ENCODE data around the gene MYO5A.

Gene MYO5A

DNA sequence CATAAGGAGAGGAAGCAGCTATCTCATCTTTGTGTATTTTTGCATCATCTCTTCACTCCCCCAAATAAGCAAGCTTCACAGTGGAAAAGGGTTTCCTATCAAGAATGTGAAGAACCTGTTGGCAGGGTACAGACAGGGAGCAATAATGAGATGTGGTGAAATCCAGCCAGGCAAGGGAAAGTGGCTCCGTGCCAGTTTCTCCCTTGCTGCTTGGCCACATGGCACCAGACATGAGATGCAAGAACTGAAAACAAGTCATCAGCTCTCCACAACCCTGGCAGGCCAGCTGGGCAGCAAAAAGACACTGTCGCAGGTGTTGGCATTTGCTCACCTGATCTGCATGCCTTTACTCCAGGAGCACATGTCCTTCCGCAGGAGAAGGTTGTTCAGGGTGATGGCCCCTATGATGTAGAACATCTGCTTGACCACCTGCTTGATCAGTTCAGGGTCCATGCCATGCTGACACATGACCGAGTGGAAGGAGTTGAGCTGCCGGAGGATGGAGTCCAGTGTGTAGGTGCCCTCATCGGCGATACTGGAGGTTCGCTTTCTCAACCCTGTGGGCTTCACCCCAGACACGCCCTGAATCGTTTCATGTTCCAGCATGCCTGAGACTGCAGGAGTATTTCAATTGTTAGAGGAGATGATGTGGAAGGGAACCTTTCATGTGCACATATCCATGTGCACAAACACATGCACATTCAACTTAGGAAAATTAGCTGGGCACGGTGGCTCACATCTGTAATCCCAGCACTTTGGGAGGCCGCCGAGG is 209.8 kb downstream of the MYO5A start:
- no peak for DNase-seq (ENCODE audit: low read depth, low spot score)
- no peak overlapping the region for H3K4me3 ChIP-seq (ENCODE audit: low read length)

DNA sequence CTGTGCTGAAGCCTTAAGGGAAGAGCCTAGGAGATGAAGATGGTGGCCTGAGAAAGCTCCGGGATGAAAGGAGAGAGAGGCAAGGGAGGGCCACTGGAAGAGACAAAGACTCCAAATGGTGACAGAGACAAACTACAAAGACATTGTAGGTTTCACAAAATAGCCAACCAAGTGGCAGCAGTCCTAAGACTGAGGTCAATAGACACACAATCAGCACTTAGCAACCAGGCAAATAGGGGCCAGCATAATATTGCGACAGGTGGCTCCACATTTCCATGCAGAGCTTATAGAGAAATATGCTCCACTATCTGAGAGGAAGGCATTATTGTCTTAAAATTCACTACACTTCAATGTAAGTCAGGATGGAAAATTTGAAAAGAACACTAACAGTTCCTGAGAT is 211.0 kb downstream of the MYO5A start:
- H3K4me3 ChIP-seq (ENCODE audit: low read length) = no peak overlapping the region
- no peak for DNase-seq (ENCODE audit: low read depth, low spot score)

DNA sequence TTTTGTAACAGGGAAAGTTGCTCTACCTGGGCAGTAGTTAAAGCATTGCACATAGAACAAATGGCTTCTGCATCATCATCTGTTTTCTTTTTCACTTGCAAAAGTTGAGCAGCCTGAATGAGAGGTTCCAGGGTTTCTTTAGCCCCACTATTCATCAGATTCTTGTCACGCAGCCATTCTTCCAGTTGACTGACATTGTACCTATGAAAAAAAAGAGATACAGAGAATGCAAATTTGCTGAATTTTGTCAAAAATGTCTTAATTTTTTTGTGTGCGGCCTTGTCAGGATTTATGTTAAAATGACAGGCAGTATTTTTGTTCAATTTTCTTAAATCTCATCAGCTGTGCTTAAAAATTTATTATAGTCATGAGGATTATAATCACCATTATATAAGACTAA is 211.7 kb downstream of the MYO5A start:
- no peak overlapping the region for H3K4me3 ChIP-seq (ENCODE audit: low read length)
- no peak for DNase-seq (ENCODE audit: low read depth, low spot score)

DNA sequence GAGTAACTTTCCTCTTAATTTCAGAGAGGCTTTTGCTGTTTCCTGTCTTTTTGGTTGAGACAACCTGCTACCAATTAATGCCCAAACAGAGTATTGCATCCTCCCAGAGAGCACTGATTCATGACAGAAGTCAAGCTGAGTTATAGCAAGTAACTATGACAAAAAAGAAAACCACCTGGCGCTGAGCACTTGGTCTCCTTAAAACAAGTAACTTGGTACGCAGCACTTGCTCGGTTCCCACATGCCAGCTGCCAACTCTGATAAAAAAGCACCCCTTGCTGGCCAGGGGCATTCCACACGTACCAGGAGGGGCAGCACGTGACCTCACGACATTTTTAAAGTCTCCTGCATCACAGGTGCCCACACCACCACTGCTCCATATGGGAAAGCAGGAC is 219.5 kb downstream of the MYO5A start:
- no peak overlapping the region for H3K4me3 ChIP-seq (ENCODE audit: low read length)
- no peak for DNase-seq (ENCODE audit: low read depth, low spot score)

DNA sequence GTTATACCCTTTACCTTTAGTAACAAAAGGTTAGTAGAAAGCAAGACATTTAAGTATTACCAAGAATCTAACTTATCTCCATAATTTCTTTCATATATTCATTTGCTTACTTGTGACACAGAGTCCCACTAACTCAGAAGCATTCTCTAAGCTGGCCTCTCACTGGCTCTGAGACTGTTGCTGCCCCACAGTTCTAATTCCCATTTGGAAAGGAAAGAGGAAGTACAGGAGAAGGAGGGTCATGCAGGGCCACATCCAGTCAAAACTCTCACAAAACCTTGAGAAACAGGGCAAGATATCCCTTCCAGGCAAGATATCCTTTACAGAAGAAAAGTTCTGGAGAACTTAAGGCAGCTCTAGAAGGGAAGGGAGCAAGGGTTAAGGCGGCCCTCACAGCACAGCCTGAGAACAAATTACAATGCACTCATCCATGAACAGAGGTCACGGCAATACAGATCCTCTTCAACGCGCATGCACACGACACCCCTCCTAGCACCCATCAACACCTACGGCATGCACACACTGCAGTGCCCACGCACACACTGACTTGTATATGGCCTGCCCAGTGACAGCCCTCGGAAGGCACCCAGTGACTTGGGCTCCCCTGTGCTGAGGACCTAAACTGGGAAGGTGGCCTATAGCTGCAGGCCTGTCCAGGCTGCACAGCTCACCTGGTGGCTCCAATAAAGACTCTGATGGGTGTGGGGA is 220.1 kb downstream of the MYO5A start:
- DNase-seq (ENCODE audit: low read depth, low spot score) = no peak
- no peak overlapping the region for H3K4me3 ChIP-seq (ENCODE audit: low read length)

DNA sequence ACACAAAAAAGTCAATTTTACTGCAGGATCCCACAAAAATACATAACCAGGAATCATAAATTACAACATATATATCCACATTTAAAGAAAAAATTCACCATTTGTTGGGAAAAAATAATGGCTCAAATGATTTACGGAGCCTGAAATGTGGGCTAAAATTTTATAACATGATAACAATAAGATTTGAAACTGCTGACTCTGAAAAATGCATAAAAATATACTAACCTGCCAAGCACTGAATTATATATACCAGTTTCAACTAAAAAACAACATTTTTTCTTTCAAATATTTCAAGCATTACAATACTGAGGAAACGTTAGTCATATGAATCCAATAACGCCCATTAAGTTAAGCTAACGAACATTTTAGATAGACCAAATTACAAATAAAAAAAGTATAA is 220.8 kb downstream of the MYO5A start:
- no peak for DNase-seq (ENCODE audit: low read depth, low spot score)
- no peak overlapping the region for H3K4me3 ChIP-seq (ENCODE audit: low read length)

DNA sequence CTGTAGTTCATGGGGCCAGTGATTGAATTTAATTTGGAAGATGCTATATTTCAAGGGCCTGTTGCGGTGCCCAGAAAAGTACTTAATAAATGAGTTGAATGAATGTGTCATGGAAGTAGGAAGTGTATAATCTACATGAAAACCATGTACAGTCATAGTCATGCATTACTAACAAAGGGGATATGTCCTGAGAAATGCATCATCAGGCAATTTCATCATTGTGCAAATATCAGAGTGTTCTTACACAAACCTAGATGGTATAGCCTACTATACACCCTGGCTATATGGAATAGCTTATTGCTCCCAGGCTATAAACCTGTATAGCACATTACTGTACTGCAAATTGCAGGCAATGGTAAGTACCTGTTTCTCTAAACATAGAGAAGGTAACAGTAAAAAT is 222.4 kb downstream of the MYO5A start:
- DNase-seq (ENCODE audit: low read depth, low spot score) = no peak
- no peak overlapping the region for H3K4me3 ChIP-seq (ENCODE audit: low read length)

DNA sequence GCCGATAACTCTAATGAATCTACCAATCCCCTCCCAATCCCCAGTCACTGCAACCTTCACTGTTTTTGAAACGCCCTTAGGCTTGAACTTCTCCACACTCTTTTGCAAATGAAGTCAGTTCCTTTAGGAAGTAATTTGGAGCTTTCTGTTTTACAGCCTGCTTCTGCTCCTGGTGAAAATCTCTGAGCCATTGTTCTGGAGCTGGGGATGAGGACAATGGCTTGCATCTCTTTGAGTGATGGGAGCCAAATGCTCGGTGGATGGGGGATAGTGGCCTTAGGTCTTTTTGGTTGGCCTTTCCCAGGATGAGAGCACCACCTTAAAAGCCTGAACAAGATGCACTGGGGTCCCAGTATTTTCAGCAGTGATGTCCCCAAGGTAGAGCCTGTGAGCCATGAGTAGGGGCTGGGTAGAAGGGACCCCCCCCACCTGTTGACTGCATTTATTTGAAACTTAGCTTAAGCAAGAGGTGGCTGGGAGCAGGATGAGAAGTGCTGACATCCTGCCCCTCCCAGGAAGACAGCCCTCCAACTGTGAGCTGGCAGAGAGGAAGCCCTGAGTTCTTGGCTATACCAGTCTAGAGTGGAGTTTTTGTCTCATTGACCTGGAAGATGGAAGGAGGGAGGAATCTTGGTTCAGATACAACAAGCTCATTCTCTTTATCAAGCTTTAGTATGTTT is 225.4 kb downstream of the MYO5A start:
- H3K4me3 ChIP-seq (ENCODE audit: low read length) = no peak overlapping the region
- DNase-seq (ENCODE audit: low read depth, low spot score) = no peak

DNA sequence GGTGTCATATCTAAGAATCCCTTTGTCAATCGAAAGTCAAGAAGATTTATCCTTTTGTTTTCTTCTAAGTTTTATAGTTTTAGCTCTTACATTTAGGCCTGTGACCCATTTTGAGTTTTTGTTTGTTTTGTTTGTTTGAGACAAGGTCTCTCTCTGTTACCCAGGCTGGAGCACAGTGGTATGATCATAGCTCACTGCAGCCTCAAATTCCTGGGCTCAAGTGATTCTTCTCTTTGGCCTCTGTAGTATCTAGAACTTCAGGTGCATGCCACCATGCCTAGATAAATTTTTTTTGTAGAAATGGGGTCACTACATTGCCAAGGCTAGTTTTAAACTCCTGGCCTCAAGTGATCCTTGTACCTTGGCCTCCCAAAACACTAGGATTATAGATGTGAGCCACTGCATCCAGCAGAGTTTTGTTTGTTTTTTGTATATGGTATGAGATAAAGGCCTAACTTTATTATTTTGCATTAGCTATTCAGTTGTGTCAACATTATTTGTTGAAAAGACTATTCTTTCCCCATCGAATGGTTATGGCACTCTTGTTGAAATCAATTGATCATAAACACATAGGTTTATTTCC is 227.3 kb downstream of the MYO5A start:
- DNase-seq (ENCODE audit: low read depth, low spot score) = no peak
- H3K4me3 ChIP-seq (ENCODE audit: low read length) = no peak overlapping the region

DNA sequence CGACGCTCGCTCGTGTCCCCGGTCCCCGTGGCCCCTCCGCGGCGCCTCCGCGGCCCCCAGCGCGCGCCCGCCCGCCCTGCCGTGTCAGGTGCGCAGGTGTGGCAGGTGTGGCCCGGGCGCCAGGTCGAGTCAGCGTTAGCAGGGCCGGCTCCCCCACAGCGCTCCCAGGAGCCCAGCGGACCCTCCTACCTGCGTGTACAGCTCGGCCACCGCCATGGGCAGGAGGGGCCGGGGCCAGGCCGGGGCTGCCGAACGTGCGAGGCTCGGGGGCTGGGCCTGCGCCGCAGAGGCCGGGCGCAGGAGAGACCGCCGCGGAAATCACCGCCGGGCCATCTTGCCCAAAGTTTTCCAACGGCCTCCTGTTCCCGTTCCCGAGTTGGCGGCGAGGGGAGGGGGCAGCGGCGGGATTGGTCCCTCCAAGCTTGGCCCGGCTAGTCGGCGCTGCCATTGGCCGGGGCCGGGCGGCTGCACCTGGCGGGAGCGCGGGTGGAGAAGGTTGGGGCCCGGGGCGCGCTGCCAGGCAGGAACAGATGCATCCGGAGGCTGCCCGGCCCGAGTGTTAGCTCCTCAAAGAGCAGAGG is 233.2 kb downstream of the MYO5A start, which contains the start of gene MYO5C:
MYO5C (minus strand) TSS at position 384 of the 581 bp plus-strand sequence; CDS start at position 216, 168 bp downstream.
- no peak within 1 kb of the TSS for H3K4me3 ChIP-seq (ENCODE audit: low read length)
- no peak for DNase-seq (ENCODE audit: low read depth, low spot score)

DNA sequence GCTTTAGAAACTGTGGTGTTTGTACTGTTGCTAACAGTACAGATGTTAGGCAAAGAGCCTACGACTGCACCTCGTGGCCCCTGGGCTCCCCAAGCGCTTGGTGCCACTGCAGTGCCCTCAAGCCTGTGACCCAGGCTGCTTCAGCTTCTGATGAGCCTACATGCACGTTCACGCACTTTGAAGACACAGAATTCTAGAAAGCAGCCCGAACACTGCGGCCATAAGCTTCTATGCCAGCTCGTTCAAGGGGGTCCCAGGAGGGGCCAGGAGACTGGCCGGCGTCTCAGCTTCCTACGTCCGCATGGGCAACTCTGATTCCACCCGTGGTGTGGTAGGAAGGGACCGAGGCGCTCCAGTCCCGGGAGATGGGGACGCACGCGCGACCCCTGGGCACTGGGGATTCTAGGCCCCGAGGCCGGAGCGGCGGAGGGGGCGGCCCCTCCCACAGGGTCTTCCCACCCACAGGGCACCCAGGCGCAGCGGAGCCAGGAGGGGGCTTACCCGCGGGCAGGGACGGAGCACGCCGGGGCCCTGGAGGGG is 233.7 kb downstream of the MYO5A start:
- H3K4me3 ChIP-seq (ENCODE audit: low read length) = no peak overlapping the region
- DNase-seq (ENCODE audit: low read depth, low spot score) = no peak

DNA sequence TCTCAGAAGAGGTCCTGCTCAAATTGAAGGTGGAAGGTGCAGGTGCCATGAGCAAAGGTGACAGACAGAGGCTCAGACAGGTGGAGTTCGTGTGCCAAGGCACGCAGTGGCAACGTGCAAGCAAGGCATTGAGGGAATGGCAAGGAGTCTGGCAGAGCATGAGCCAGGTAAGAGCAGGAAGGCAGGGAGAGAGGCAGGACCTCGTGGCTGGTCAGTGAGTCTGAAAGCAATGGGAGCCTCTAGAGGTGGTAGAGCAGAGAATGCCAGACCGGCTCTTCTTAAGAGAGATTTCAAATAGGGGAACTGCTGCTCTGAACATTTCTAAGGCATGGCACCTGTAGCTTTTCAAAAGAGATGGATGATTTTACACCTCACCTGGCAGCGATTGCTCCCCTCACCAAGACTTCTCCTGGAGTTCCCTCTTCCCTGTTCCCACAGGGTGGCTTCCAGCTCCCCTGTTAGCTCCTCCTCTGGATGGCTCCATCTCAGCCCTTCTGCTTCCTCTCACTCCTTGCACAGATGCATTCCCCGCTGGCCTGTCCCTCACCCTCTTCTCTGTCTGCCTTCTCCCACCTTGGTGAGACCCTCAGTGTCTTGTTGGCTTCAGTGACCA is 235.8 kb downstream of the MYO5A start:
- DNase-seq (ENCODE audit: low read depth, low spot score) = no peak
- no peak overlapping the region for H3K4me3 ChIP-seq (ENCODE audit: low read length)

DNA sequence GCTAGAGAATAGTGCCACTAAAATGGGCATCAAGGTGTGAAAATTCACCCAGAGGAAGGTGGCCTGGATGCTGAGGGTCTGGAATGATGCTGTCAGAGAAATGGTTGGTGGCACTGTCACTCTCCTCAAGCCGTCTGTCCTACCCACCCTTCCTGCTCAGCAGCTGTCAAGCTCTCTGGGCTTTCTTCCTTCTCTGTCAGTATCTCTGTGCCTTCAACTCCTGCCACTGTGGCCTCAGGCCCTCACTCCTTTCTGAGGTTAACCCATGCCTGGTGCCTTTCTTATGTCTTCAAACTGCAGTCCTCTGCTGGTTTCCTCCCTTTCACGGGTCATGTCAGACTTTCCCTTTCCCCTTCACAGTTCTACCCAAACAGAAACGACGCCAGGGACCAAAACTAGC is 237.5 kb downstream of the MYO5A start:
- no peak overlapping the region for H3K4me3 ChIP-seq (ENCODE audit: low read length)
- no peak for DNase-seq (ENCODE audit: low read depth, low spot score)

DNA sequence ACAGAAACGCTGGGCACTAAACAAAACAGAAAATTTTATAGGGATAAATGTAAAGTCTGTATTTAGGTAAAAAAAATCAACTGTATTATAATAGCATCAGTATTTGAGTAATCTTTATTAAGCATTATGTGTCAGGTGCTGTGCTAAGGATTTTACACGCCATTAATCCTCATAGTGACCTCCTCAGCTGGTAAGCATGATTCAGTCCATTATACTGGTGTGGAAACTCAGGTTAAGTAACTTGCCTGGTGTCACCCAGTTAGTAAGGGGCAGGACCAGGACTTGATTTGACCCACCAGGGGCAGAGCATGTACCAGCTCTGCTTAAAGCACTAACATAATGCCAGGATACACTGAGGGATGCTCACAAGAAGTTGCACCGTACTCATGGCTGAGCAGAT is 237.9 kb downstream of the MYO5A start:
- no peak for DNase-seq (ENCODE audit: low read depth, low spot score)
- no peak overlapping the region for H3K4me3 ChIP-seq (ENCODE audit: low read length)

DNA sequence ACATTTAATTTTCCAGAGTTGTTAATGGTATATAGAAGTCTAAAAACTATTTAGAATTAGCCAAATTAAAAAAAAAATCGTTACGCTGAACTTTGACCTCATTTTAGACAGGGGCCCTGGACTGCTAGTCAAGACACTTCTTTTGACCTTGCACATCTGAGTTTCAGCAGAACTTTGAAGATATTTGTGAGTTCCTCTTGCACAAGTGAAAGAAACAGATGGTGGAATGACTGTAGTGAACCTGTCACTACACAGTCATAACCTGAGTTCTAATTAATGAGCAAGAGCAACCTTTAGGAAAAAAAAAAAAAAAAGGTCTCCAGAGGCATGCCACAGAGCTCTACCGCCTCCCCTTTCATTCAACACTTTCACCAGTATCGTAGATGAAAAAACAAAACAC is 238.4 kb downstream of the MYO5A start:
- H3K4me3 ChIP-seq (ENCODE audit: low read length) = no peak overlapping the region
- no peak for DNase-seq (ENCODE audit: low read depth, low spot score)

DNA sequence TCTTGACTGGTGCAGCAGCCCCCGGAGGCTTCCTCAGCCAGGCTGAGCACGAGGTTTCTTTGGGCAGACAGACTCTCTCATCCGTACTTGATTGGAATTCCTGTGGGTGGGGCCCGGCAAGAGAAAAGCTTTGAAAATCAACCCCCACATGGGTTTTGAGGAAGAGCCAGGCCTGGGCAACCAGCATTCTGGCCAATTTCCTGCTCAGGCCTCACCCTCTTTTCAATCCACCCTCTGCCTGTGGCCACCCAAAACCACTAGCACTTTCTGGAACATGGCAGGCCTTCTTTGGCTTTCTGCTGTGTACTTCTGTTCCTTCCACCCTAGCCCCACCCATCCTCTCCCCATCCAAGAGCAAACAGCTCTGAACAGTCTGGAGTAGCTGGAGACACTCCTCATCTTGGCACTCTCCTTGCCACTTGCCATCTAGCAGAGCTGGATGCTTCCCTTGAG is 239.0 kb downstream of the MYO5A start:
- H3K4me3 ChIP-seq (ENCODE audit: low read length) = no peak overlapping the region
- DNase-seq (ENCODE audit: low read depth, low spot score) = no peak

DNA sequence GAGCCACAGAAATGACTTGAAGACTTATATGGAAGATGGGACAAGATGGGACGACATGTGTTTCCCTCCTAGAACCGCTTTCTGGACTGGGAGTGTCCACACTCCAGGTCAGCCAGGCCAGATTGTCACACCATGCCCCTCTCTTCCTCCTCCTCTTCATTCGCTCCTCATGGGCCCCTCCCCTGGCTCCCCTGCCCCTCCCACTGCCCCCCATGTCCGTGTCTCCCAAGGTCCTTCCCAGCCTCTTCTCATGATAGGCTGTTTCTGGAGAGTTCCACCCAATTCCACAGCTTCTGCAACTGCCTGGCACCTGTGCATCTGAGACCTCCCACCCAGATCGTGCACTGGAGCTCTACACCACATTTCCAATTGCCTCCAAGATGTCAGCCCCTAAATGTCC is 239.7 kb downstream of the MYO5A start:
- no peak for DNase-seq (ENCODE audit: low read depth, low spot score)

DNA sequence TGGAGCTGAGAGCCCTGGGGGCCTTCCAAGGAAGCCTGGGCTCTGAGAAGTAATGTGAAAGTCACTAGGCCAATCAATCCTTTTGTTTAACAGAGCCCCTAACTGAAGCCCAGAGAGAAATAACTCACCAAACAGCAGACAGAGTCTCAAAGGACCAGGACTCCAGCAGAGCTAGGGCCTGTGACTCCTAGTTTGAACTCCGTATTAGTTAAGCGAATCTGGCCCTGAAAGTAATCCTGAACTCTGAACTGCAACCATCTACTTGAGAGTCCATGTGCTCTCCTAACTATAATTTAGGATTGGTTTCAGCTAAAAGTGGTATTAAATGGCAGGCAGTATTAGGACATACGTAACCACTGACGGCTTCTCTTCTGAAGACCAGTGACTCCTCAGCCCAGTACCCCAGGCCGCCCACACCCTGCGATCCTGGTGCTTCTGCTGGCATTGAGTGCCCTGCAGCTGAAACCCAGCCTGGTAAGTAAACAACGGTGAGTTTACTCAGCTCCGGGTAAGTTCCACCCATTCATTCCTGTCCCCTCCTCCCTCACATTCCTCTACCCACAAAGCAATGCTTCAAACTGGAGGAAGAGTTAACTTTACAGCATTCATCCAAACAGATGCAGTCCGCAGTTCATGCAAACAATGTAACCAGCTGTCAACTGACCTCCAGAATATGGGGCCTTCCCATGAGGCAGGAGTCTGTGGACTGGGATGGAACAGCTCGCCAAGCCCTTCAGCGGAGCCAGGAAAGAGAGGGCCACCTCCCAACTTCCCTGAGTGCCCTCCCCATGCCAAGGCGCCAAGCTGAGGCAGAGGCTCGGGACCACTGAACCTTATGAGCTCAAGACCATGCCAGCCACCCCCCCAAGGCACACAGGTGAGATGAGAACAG is 240.4 kb downstream of the MYO5A start:
- no peak overlapping the region for H3K4me3 ChIP-seq (ENCODE audit: low read length)
- no peak for DNase-seq (ENCODE audit: low read depth, low spot score)

More for the DNA sequence above, 239.7 kb downstream of the MYO5A start:
- no peak overlapping the region for H3K4me3 ChIP-seq (ENCODE audit: low read length)
